ENCODE data around the gene PCDHA5. TPM values are rescaled to one million over a fixed set of nuclear protein-coding genes. Genes with fewer than 3 reads are reported as not detected.
"Not testable (repeated sequence)": the region's sequence is repeated elsewhere in the genome, so short reads cannot be mapped to it uniquely, and the experiment has no call there.

PCDHA5 gene
- total and polyA plus RNA-seq, 11 donors: 0.04 to 0.20 (median 0.07) TPM; not detected in 6

GRCh38 chr5:140796718-140797095, 24.7 kb upstream of the PCDHA5 start:
- Histone ChIP-seq H3K4me1 (no peaks in the 10 kb centered on the region), H3K36me3 (no peaks in the 10 kb centered on the region), H3K27me3 (peaks cover 0 to 47% (median 14%) of the 10 kb centered on the region in 9 donors), H3K27ac (no peak overlapping the region), H3K9me3 (peaks cover 0 to 82% (median 32%) of the 10 kb centered on the region in 12 donors), H3K4me3 (no peak overlapping the region)
- intact Hi-C loops (cut with DNase I): no loop called here
- WGBS, 4 donors: 42 to 65% (median 56%) methylated on average over 36 to 39 of the region's 39 CpGs
- DNase-seq: peak in 1 of 5 donors; percentile 36
- ATAC-seq: no peak
- TF ChIP-seq CTCF (IDR thresholded peaks at IDR 0.05) (no peak), POLR2A (IDR thresholded peaks at IDR 0.05) (no peak)

DNA sequence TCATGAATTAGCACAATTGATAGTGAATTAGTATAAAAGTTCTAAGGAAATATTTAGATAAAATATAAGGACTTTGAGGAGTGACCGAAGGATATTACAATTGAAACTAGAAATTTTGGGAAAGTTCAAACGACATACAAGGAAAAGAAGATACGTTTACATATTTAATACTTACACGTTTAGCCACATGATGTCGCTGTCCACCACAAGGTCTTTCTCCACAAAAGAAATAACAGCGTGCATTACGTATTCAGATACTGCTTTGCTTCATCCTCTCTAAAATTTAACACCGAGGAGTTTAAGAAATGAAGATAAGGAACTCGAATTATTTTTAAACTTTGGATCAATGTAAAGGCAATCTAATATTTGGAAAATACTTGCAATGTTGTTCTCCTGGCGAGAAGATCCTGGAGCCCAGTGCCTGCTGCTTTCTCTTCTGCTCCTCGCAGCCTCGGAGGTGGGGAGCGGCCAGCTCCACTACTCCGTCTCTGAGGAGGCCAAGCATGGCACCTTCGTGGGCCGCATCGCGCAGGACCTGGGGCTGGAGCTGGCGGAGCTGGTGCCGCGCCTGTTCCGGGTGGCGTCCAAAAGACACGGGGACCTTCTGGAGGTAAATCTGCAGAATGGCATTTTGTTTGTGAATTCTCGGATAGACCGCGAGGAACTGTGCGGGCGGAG, 20.5 kb upstream of the PCDHA5 start, which contains the start of gene PCDHA3:
Gene PCDHA3, plus strand, starts transcription at position 242 of the 678 bp plus-strand sequence.
- DNase-seq: no peak
- ATAC-seq: no peak
- intact Hi-C loops (cut with DNase I): loop anchor here in 2 of 10 donors (10.0 kb wide), 1 partner anchor 244 kb away; no protein-coding TSS in a partner anchor
- H3K27me3 ChIP-seq: peaks cover 0 to 41% (median 6%) of the 10 kb centered on the region in 9 donors
- peak within 1 kb of the TSS in 10 of 12 donors; percentile 19 to 55 (median 40) for H3K4me3 ChIP-seq
- H3K9me3 ChIP-seq: peaks cover 0 to 62% (median 28%) of the 10 kb centered on the region in 12 donors
- H3K27ac ChIP-seq: no peak within 1 kb of the TSS
- no peaks in the 10 kb centered on the region for H3K36me3 ChIP-seq
- peak in 9 of 12 donors; percentile 14 to 53 (median 38) for TF ChIP-seq CTCF (IDR thresholded peaks at IDR 0.05)
- no peak for TF ChIP-seq POLR2A (IDR thresholded peaks at IDR 0.05)
- H3K4me1 ChIP-seq: no peaks in the 10 kb centered on the region
- 11 to 17% (median 14%) methylated on average over 28 to 29 of the region's 29 CpGs for WGBS, 4 donors

GRCh38 chr5:140801494-140801841, 19.9 kb upstream of the PCDHA5 start:
- H3K9me3 ChIP-seq: peaks cover 0 to 60% (median 23%) of the 10 kb centered on the region in 12 donors
- ATAC-seq (no peak), DNase-seq (no peak)
- peak overlapping the region in 10 of 12 donors; percentile 19 to 55 (median 40) for H3K4me3 ChIP-seq
- WGBS, 4 donors: 9 to 18% (median 13%) methylated on average over 13 to 16 of the region's 16 CpGs
- TF ChIP-seq POLR2A (IDR thresholded peaks at IDR 0.05): no peak
- peak in 7 of 12 donors; percentile 12 to 43 (median 28) for TF ChIP-seq CTCF (IDR thresholded peaks at IDR 0.05)
- H3K36me3 ChIP-seq: no peaks in the 10 kb centered on the region
- intact Hi-C loops (cut with DNase I): loop anchor here in 2 of 10 donors (10.0 kb wide), 1 partner anchor 243 kb away; no protein-coding TSS in a partner anchor
- peaks cover 0 to 38% (median 6%) of the 10 kb centered on the region in 9 donors for H3K27me3 ChIP-seq
- H3K4me1 ChIP-seq: no peaks in the 10 kb centered on the region
- H3K27ac ChIP-seq: no peak overlapping the region

GRCh38 chr5:140802381-140802780, 19.0 kb upstream of the PCDHA5 start:
- H3K27ac ChIP-seq, DNase-seq, H3K36me3 ChIP-seq, ATAC-seq, H3K4me3 ChIP-seq, H3K4me1 ChIP-seq: not testable (repeated sequence)
- intact Hi-C loops (cut with DNase I): loop anchor here in 2 of 10 donors (10.0 kb wide), 1 partner anchor 242 kb away; no protein-coding TSS in a partner anchor
- Histone ChIP-seq H3K9me3 (peaks cover 0 to 60% (median 18%) of the 10 kb centered on the region in 12 donors), H3K27me3 (peaks cover 0 to 33% (median 6%) of the 10 kb centered on the region in 9 donors)
- WGBS, 4 donors: 37 to 52% (median 48%) methylated on average over 9 to 45 of the region's 45 CpGs

Measured in heart left ventricle (tissue), 16 donors.